GM10248 (cell line): ENCODE data around the gene MAPK8IP3.

ENCODE experiments used
- CTCF ChIA-PET: fragments of 300-600 bp; sonication (Branson Sonifier 250); formaldehyde crosslinking; extraction: SDS; loops from one replicate; lab custom pipeline; 2021; ENCODE audit warnings: antibody characterized with exemption; lab: Yijun Ruan, JAX
- POLR2A ChIA-PET: fragments of 350-650 bp; sonication (Branson Sonifier 250); formaldehyde crosslinking; extraction: SDS; loops from one replicate; lab custom pipeline; 2020; ENCODE audit warnings: antibody characterized with exemption; lab: Yijun Ruan, JAX
- DNase-seq: peaks from one replicate; pipeline ENCODE4 v3.0.0; 2012; ENCODE audit errors: extremely low spot score
- CTCF ChIP-seq: IDR thresholded peaks from 2 replicates; pipeline ENCODE4 v1.5.1; 2012; ENCODE audit warnings: mild to moderate bottlenecking, low read depth; ENCODE audit errors: extremely low read depth, missing control alignments, control extremely low read depth

MAPK8IP3 gene

GRCh38 chr16:1816396-1817275, 110.6 kb downstream of the MAPK8IP3 start:
- TF ChIP-seq CTCF: no peak
- DNase-seq: no peak
- ChIA-PET POLR2A (interaction anchor here (0.6 kb wide), 1 partner anchor 33 kb away, joined by 3 read pairs; no protein-coding TSS in a partner anchor), CTCF (no interaction called here)

- no peak for TF ChIP-seq CTCF
- ChIA-PET POLR2A (interaction anchor here (0.6 kb wide), 1 partner anchor 32 kb away, joined by 3 read pairs; no protein-coding TSS in a partner anchor), CTCF (no interaction called here)
- no peak for DNase-seq
Observed at GRCh38 chr16:1817276-1817589, 111.2 kb downstream of the MAPK8IP3 start.

- ChIA-PET POLR2A (no interaction called here), CTCF (no interaction called here)
- no peak for TF ChIP-seq CTCF
- no peak for DNase-seq
Observed at GRCh38 chr16:1817716-1818115, 111.7 kb downstream of the MAPK8IP3 start.

- no peak for TF ChIP-seq CTCF
- CTCF ChIA-PET: no interaction called here
- POLR2A ChIA-PET: no interaction called here
- DNase-seq: no peak
Observed at GRCh38 chr16:1818204-1818872, 112.3 kb downstream of the MAPK8IP3 start.

- no peak for DNase-seq
- CTCF ChIA-PET: no interaction called here
- no peak for TF ChIP-seq CTCF
- POLR2A ChIA-PET: no interaction called here
Observed at GRCh38 chr16:1818873-1819525, 113.0 kb downstream of the MAPK8IP3 start.

GRCh38 chr16:1819611-1820010, 113.6 kb downstream of the MAPK8IP3 start:
- ChIA-PET POLR2A (no interaction called here), CTCF (interaction anchor here (1.2 kb wide), 1 partner anchor 9 kb away, joined by 4 read pairs; no protein-coding TSS in a partner anchor)
- no peak for DNase-seq
- no peak for TF ChIP-seq CTCF
